ENCODE measurements around the gene C1QTNF12. TPM values are rescaled to one million over a fixed set of nuclear protein-coding genes. Genes with fewer than 3 reads are reported as not detected.
A peak's percentile ranks its signal among the peaks of the same experiment; 100 is the strongest.

Gene C1QTNF12
- total and polyA plus RNA-seq, 2 experiments from 2014 or later: 4.1 to 4.2 TPM

GRCh38 chr1:1233567-1233892 lies 13.0 kb downstream of the C1QTNF12 start (continued):
- no peak for TF ChIP-seq ZNF462 (CRISPR knock-in tag; IDR thresholded peaks at IDR 0.05)
- no peak for TF ChIP-seq ZNF114 (CRISPR knock-in tag; IDR thresholded peaks at IDR 0.05)

DNA sequence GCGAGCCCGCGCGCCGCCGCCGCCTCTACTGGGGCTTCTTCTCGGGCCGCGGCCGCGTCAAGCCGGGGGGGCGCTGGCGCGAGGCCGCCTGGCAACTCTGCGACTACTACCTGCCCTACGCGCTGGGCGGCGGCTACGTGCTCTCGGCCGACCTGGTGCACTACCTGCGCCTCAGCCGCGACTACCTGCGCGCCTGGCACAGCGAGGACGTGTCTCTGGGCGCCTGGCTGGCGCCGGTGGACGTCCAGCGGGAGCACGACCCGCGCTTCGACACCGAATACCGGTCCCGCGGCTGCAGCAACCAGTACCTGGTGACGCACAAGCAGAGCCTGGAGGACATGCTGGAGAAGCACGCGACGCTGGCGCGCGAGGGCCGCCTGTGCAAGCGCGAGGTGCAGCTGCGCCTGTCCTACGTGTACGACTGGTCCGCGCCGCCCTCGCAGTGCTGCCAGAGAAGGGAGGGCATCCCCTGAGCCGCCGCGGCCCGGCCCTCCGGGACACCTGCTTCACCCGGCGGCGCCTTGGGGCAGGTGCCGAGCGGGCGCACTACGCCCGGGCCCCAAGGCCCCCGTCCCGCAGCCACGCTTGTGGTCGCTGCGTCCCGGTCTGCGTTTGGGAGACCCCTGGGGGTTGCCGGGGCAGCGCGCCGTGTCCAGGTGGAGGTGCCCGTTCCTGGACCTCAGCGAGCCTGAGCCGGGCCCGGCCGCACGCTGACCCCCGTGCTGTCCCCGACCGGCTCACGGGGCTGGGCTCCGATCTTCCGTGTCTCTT lies 13.5 kb downstream of the C1QTNF12 start:
- Histone ChIP-seq H3F3A (replicated peaks; ENCODE audit: low read depth) (peaks cover 10% of the 10 kb centered on the region; the same call in 1 of the 2 replicates), H3K4me3 (peak overlapping the region; percentile 28; the same call in 1 of the 2 replicates), H4K20me1 (replicated peaks; ENCODE audit: insufficient read depth) (peaks cover 8% of the 10 kb centered on the region), H2AFZ (no peak overlapping the region), H3K4me1 (ENCODE audit: insufficient read depth) (peaks cover 6% of the 10 kb centered on the region), H3K36me3 (ENCODE audit: insufficient read depth) (no peaks in the 10 kb centered on the region), H3K4me2 (peak overlapping the region; percentile 38; the same call in 1 of the 2 replicates), H3K9me2 (ENCODE audit: insufficient read depth) (no peaks in the 10 kb centered on the region), H3K27ac (ENCODE audit: low read depth) (no peak overlapping the region), H3K27me3 (ENCODE audit: insufficient read depth) (no peaks in the 10 kb centered on the region), H3K79me2 (replicated peaks; ENCODE audit: insufficient read depth) (peaks cover 40% of the 10 kb centered on the region)
- ATAC-seq: no peak
- DNase-seq (ENCODE audit: low spot score): no peak
- no peak overlapping the region for H3K27ac Mint-ChIP-seq
- H3K4me3 Mint-ChIP-seq: peak overlapping the region; percentile 59
- H3K4me1 Mint-ChIP-seq: peaks cover 18% of the 10 kb centered on the region
- H3K36me3 Mint-ChIP-seq (ENCODE audit: low read depth): peaks cover 21% of the 10 kb centered on the region
- H3K9me3 Mint-ChIP-seq: peaks cover 10% of the 10 kb centered on the region
- peaks cover 13% of the 10 kb centered on the region for H3K27me3 Mint-ChIP-seq (ENCODE audit: insufficient read depth, low read depth, poor library complexity)
- no peak for TF ChIP-seq CTCF (conservative IDR thresholded peaks at IDR 0.05; ENCODE audit: low read depth in 2 of 2)
- no peak for TF ChIP-seq EZH2phosphoT487 (IDR thresholded peaks at IDR 0.05; ENCODE audit: unreplicated experiment)
- TF ChIP-seq EZH2 (IDR thresholded peaks at IDR 0.05; ENCODE audit: low read depth, unreplicated experiment): no peak
- no peak for TF ChIP-seq NANOG (IDR thresholded peaks at IDR 0.05; ENCODE audit: borderline replicate concordance)
- no peak for TF ChIP-seq ETS1 (IDR thresholded peaks at IDR 0.05)
- no peak for TF ChIP-seq ZNF331 (CRISPR knock-in tag; IDR thresholded peaks at IDR 0.05; ENCODE audit: low read depth)
- TF ChIP-seq POLR2AphosphoS5 (IDR thresholded peaks at IDR 0.05; ENCODE audit: low read depth): no peak
- no peak for TF ChIP-seq ZNF114 (CRISPR knock-in tag; IDR thresholded peaks at IDR 0.05)
